ENCODE measurements around the gene ALDOC. TPM values are rescaled to one million over a fixed set of nuclear protein-coding genes. Genes with fewer than 3 reads are reported as not detected.

The ALDOC gene
- total RNA-seq, 6 experiments from 2014 or later, result 8.6 to 14.7 (median 10.3) TPM

DNA sequence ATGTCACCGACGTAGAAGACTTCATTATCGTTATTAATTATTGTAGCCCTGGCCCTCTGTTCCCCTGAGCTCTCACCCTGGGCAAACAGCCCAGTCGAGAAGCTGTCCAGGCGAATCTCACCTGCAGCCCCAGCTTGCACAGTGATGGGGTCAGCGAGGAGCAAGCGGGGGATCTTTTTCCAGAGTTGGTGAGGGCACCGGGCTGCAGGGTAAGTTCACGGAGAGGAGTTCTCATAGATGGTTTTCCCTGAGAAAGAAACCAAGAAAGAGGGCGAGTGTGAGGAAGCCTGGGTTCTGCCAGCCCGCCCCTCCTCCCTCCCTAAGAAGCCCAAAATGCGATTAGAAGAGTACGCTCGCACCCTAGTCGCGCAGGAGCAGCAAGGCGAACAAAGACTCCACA is 21.7 kb upstream of the ALDOC start:
- peaks cover 9% of the 10 kb centered on the region; the same call in 1 of the 2 replicates for H3K36me3 Mint-ChIP-seq (ENCODE audit: low read depth)
- H3K9me3 Mint-ChIP-seq, result no peaks in the 10 kb centered on the region
- no peak for DNase-seq
- H3K27ac Mint-ChIP-seq, result peak overlapping the region; percentile 95
- TF ChIP-seq, protein P1, sequence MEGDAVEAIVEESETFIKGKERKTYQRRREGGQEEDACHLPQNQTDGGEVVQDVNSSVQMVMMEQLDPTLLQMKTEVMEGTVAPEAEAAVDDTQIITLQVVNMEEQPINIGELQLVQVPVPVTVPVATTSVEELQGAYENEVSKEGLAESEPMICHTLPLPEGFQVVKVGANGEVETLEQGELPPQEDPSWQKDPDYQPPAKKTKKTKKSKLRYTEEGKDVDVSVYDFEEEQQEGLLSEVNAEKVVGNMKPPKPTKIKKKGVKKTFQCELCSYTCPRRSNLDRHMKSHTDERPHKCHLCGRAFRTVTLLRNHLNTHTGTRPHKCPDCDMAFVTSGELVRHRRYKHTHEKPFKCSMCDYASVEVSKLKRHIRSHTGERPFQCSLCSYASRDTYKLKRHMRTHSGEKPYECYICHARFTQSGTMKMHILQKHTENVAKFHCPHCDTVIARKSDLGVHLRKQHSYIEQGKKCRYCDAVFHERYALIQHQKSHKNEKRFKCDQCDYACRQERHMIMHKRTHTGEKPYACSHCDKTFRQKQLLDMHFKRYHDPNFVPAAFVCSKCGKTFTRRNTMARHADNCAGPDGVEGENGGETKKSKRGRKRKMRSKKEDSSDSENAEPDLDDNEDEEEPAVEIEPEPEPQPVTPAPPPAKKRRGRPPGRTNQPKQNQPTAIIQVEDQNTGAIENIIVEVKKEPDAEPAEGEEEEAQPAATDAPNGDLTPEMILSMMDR (IDR thresholded peaks at IDR 0.05), result no peak
- H3K4me1 Mint-ChIP-seq (ENCODE audit: low read depth), result peaks cover 26% of the 10 kb centered on the region
- H3K27me3 Mint-ChIP-seq (ENCODE audit: insufficient read depth), result peaks cover 3% of the 10 kb centered on the region
- H3K4me3 Mint-ChIP-seq, result peak overlapping the region; percentile 97

DNA sequence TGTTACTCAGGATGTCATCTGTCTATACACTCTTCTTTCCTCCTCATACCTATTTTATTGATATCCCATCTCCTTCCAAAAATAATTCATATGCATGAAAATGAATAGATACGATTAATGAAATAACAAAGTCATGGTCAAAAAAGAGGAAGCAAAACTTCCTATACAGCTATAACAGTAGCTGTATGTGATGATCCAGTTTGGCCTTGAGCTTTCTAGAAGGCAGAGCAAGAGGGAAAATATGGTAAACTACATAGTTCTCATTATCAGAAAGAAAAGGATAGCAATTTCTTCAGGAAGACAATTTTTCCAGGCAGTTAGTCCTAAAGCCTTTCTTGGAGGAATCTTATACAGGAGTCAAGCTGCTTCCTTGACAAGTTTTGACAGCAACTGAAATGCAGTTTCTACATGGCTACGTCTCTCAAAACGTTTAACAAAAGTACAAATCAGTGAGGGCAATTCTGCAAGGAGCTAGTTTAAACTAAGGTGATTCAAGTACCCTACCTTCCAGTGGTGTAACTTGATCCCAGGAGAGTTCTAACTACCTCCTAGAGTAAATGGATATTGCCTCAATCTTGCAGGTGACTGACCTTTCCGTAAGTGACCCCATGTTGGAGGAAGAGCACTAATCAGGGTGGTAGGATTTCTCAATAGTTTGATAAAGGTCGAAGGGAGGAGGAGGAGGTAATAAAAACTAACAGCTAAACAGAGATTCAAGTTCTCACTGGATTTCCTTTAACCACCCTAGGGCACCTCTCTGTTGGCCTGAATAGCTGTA is 21.1 kb upstream of the ALDOC start:
- Mint-ChIP-seq H3K27ac (peak overlapping the region; percentile 95), H3K4me3 (peak overlapping the region; percentile 97), H3K36me3 (ENCODE audit: low read depth) (peaks cover 9% of the 10 kb centered on the region; the same call in 1 of the 2 replicates), H3K9me3 (no peaks in the 10 kb centered on the region), H3K4me1 (ENCODE audit: low read depth) (peaks cover 26% of the 10 kb centered on the region), H3K27me3 (ENCODE audit: insufficient read depth) (peaks cover 3% of the 10 kb centered on the region)
- DNase-seq, result no peak
- TF ChIP-seq, protein P1 (IDR thresholded peaks at IDR 0.05), result no peak

DNA sequence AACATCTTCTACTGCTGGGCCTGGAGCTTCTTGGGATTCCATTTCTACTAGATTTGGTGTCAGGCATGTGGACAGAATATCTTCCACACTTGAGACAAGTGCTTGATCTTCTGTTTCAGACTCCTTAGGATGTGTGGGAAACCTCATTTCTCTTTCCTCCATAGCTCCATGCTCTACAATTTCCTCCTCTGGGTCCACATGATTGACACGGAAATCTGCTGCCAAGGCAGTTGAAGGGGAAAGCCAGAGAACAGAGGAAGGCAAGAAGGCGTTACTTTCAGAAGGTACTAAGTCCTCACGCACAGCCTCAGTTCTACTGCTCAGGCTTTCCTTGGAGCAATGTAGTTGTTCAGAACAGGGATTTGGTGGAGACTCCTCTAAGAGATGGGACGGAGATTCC is 15.6 kb upstream of the ALDOC start:
- Mint-ChIP-seq H3K9me3 (no peaks in the 10 kb centered on the region), H3K36me3 (ENCODE audit: low read depth) (peaks cover 17% of the 10 kb centered on the region), H3K27ac (no peak overlapping the region), H3K4me3 (no peak overlapping the region), H3K27me3 (ENCODE audit: insufficient read depth) (no peaks in the 10 kb centered on the region; the same call in 1 of the 2 replicates), H3K4me1 (ENCODE audit: low read depth) (peaks cover 2% of the 10 kb centered on the region)
- TF ChIP-seq, protein P1 (IDR thresholded peaks at IDR 0.05), result no peak
- DNase-seq, result no peak

DNA sequence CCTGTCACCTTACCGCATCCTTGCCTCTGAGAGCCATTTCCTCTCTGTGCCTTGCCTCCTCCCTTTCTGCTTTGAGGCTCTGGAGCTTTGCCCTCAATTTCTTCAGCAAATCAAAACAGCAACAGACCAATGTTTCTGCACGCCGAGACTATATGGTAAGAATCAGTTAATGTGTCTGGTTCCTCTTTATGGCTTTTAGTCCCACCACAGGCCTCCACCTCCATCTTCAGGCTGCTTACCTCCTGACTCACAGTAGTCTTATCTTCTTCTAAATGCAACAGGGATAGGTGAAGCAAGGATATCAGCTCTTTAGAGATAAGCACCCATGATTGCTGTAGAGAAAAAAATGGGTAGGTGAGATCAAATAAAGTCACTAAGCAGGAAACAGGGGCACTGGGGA is 9.2 kb upstream of the ALDOC start:
- Mint-ChIP-seq H3K4me3 (no peak overlapping the region), H3K27me3 (ENCODE audit: insufficient read depth) (no peaks in the 10 kb centered on the region; the same call in 1 of the 2 replicates), H3K27ac (no peak overlapping the region), H3K4me1 (ENCODE audit: low read depth) (no peaks in the 10 kb centered on the region), H3K9me3 (no peaks in the 10 kb centered on the region), H3K36me3 (ENCODE audit: low read depth) (peaks cover 14% of the 10 kb centered on the region; the same call in 1 of the 2 replicates)
- TF ChIP-seq, protein P1 (IDR thresholded peaks at IDR 0.05), result no peak
- no peak for DNase-seq

DNA sequence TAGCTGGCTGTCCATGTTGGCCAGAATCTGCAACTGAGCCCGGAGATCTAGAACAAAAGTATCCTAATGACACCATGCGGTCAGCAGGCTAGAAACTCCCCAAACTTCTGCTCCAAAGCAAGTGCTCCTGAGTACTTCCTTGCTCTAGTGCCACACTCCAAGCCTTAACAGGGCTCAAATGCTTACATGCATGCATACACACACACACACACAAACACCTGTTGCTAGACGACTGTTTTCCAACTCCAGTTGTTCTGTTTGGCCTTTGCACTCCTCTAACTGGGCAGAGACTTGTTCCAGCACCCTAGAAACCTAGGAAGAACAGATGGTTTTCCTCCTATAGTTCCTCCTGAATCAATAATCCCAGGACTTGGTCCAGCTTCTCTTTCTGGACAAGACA is 7.7 kb upstream of the ALDOC start:
- Mint-ChIP-seq H3K4me1 (ENCODE audit: low read depth) (no peaks in the 10 kb centered on the region), H3K4me3 (no peak overlapping the region), H3K27me3 (ENCODE audit: insufficient read depth) (no peaks in the 10 kb centered on the region; the same call in 1 of the 2 replicates), H3K36me3 (ENCODE audit: low read depth) (peaks cover 14% of the 10 kb centered on the region; the same call in 1 of the 2 replicates), H3K27ac (no peak overlapping the region), H3K9me3 (no peaks in the 10 kb centered on the region)
- TF ChIP-seq, protein P1 (IDR thresholded peaks at IDR 0.05), result no peak
- DNase-seq, result no peak
